Kidney capillary endothelial cell (primary cell): Measurements from ENCODE around the gene PRPS1.
"Not testable (repeated sequence)": the region's sequence is repeated elsewhere in the genome, so short reads cannot be mapped to it uniquely, and the experiment has no call there.

Experiments
- DNase-seq: peaks from one replicate; pipeline ENCODE4 v3.0.0-alpha.2; 2018; ENCODE audit warnings: low spot score

PRPS1 gene

GRCh38 chrX:107630031-107630689 is 1.9 kb downstream of the PRPS1 start:
- DNase-seq, result no peak

DNA sequence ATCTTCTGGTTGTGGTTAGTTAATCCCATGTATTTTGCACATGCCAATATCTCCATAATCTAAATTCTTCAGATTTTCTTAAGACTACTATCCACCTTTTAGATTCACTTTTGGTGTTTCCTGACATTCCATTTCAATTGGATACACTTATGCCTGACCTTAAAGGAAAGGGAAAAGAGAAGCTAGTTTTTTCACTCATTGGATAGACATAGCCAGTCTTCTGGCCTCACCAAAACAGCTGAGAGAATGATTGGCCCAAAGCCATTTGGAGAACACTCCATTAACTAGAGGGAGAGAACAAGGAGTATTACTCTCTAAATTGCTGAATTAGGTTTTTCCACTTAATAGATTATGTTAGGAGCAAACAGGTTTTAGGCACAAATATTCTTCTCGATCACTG is 4.0 kb downstream of the PRPS1 start:
- DNase-seq, result no peak

DNA sequence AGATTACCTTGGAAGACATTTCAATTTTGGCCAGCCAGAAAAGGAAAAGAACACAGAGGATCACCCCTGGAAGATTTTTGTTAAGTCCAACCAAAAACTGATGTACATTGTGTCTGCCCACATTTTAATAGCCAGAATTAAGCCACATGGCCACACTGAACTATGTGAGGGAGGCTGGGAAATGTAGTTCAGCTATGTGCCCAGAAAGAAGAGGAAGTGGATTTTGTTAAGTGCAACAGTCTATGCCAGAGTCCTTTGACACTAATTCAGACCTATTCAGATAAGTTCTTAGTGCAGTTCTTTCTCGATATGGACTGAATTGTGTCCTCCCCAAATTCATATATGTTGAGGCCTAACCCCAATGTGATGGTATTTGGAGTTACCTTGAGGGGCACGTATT is 18.4 kb downstream of the PRPS1 start:
- DNase-seq, result no peak

GRCh38 chrX:107648332-107648731 is 20.0 kb downstream of the PRPS1 start:
- no peak for DNase-seq

DNA sequence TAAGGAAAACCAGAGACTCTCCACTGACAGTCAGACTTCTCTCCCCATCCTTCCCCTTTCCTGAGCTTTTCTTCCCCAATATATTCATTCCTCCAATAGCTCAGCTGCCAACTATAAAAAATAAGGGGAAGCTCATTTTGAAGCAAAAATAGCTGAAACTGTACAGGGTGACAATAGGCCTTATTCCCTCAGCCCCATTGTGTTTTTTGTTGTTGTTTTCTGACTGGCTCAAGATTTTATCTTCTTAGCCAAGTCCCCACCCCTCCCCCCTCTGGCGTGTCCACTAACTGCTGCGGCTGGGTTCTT is 26.2 kb downstream of the PRPS1 start:
- no peak for DNase-seq

- peak; percentile 30 for DNase-seq
Measured at GRCh38 chrX:107654872-107655761, 26.8 kb downstream of the PRPS1 start.

GRCh38 chrX:107656978-107657377 is 28.7 kb downstream of the PRPS1 start:
- DNase-seq, result no peak

- DNase-seq, result no peak
Measured at GRCh38 chrX:107658660-107659059, 30.4 kb downstream of the PRPS1 start.

DNA sequence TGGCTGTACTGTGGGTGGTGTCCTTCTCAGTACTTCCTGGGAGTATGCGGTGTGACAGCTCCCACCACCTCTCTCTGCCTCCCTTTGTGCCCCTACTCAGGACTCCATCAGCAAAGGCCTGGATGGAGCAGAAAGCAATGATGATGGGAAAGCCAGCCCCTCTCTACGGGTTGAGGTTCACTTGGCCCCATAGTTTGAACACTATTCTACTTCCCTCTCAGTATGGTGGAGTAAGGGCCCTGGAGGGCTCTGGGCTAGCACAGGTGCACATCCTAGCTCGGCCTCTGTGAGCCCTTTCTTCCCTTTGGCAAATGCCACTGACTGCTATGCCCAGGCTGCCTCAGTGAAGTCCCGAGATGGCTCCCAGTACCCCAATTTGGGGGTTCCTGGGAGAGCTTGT is 31.0 kb downstream of the PRPS1 start:
- no peak for DNase-seq

GRCh38 chrX:107659768-107660167 is 31.5 kb downstream of the PRPS1 start:
- peak; percentile 31 for DNase-seq

- DNase-seq, result no peak
Measured at GRCh38 chrX:107662145-107662544, 33.8 kb downstream of the PRPS1 start.

DNA sequence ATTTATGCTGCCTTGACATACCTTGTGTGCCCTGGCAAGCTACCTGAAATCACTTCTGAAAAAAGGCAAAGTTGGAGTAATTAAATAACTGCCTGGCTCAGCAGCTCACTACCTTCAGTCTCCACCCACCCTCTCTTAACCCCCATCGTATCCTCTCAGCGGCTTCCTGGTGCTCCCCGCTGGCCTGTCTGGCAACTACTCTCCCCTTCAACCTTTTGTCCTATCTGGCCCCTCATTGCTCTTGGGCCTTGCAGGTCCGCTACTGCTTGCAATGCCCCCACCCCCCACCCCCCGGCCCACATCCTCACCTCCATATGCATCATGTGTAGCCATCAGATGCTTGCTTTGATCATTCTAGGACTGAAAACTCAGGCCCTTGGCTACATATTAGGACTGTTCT is 34.5 kb downstream of the PRPS1 start:
- no peak for DNase-seq

GRCh38 chrX:107666931-107667330 is 38.6 kb downstream of the PRPS1 start:
- no peak for DNase-seq

DNA sequence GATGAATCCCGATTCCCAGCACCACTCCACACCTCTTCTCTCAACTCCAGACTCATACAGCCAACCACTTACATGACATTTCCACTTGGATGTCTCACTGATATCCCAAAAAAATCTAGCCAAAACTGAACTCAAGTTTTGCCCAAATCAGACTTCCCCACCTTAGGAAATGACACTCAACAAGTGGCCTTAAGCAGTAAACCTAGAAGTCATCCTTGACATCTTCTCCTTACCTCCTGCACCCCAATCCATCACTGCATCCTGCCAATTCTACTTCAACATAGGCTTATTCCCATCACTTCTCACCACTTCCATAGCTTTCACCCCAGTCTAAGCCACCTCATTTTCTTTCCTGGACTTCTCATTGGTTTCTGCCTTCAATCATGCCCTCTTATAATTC is 39.1 kb downstream of the PRPS1 start:
- DNase-seq, result no peak

GRCh38 chrX:107668710-107669109 is 40.4 kb downstream of the PRPS1 start:
- not testable (repeated sequence) for DNase-seq

DNA sequence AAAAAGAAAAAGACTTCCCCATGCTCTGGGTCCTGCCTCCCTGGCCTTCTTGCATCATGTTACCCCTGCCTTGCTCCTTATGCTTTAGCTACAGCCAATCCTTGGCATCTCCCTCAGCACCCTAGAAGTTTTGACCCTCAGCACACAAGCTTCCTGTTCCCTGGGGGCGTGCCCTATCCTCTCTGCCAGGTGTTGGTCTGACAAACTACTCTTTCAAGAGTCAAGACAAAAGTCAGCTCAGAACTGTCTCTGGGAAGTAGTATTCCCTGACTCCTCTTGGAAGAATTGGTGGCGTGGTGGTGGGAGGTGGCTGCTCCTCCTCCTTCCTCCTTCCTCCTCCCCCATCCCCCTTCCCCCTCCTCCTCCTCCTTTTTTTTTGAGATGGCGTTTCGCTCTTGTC is 41.0 kb downstream of the PRPS1 start:
- DNase-seq, result no peak

DNA sequence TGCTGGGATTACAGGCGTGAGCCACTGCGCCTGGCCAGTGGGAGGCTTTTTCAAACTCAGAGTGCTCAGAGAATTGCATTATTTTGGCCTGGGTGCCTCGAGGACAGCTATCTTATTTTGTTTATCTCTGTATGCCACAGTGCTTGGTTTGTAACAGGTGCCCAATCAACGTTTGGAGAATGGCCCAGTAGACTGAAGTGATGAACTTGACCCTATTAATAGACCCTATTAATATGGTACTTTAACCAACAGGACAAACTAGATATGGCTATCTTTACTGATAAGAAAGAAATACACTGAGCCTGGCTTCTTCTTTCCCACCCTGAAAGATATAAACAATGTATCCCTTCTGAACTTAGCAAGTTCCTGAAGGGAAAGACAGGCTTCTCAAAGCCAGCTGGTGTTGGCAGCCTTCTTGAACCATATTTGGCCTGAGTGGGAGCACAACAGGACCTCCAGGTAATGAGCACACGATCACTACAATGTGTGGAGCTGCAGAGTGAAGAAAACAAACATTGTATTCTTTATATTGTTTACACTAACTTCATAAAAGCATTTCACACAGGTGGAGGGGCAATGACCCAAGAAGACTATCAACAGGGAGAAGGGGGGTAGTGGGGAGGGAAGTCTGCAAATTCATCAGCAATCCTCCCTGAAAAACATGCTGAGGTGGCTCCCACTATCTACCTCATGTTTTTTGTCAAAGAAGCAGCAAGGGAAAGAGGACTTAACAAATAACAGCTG is 41.7 kb downstream of the PRPS1 start:
- DNase-seq, result no peak

GRCh38 chrX:107671256-107671655 is 42.9 kb downstream of the PRPS1 start:
- DNase-seq, result not testable (repeated sequence)

- no peak for DNase-seq
Measured at GRCh38 chrX:107672955-107673378, 44.7 kb downstream of the PRPS1 start.

- DNase-seq, result no peak
Measured at GRCh38 chrX:107673431-107673830, 45.1 kb downstream of the PRPS1 start.

- DNase-seq, result no peak
Measured at GRCh38 chrX:107673933-107674479, 45.7 kb downstream of the PRPS1 start.

DNA sequence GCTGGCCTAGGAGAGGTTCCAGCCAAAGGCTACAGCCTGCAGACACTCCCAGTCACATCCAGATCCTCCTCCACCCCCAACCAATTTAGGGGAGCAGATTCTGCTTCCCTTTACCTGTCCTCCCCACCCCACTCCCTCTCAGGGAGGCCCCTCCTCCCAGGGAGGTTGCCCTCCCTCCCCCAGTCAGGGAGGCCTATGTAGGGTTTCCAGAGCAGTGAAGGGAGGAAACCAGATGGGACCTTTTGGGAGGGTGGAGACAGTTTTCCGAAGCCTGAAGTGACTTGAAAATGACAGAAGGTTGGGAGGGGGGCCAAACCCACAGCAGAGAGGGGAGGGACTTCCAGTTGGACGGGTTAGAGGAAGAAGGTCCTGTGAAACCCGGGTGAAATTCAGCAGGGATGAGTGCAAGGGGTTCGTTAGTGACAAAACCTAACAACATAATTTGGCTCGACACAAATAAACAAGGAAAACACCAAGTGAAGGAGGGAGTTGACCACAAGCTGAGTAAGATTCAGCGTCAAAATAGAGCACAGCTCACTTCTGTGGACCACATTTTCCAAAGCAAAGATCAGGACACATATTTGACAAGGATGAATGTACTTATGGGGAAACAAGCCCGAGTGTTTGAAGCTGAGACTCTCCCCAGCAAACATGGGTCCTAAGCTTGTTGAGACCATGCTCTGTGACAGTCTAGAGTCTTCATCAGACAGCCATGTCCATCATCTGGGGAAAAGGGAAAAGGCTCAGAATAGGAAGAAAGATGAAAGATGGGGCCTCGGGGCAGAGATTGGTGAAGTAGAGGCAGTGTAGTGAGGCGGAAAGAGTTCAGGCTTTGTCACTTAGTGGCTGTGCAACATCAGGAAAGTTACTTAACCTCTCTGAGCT is 46.4 kb downstream of the PRPS1 start:
- DNase-seq, result no peak
